HG03571 (cell line): ENCODE results near the gene TMEM144.

Experiments
- ATAC-seq: cut with Tn5 transposase; IDR thresholded peaks from one replicate; pipeline ENCODE4 v1.9.1; 2021; ENCODE audit not compliant: unreplicated experiment

TMEM144 gene

DNA sequence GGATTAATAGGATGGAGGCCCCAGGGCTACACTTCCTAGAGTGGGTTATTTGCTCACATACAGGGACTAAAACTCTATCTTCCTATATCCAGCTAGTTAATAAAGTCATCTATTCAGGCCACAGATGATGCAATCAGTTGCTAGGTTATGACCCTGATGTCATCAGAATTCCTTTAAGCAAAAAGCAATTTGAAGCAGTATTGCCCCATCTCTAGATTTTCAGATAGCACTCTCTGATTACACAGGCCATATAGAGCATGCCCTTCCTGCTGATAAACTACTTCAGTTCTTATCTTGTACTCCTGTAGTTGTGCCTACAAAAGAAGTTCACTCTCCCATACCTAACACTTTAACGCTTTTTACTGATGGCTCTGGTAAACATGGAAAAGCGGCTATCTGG lies 84.8 kb downstream of the TMEM144 start:
- ATAC-seq, result no peak

DNA sequence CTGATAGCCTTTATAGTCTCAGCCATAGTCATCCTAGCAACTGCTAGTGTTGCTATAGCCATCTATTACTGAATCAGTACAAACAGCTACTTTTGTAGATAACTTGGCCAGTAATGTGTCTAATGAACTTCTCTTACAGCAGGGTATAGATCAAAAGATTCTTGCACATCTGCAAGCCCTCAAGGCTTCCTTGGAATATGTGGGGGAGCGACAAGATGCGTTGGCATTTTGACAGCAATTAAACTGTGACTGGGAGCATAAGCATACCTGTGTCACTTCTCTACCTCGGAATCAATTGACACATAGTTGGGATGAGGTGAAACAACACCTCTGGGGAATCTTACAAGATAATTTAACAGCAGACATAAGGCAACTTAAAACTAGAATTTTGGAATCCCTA lies 87.6 kb downstream of the TMEM144 start:
- no peak for ATAC-seq

DNA sequence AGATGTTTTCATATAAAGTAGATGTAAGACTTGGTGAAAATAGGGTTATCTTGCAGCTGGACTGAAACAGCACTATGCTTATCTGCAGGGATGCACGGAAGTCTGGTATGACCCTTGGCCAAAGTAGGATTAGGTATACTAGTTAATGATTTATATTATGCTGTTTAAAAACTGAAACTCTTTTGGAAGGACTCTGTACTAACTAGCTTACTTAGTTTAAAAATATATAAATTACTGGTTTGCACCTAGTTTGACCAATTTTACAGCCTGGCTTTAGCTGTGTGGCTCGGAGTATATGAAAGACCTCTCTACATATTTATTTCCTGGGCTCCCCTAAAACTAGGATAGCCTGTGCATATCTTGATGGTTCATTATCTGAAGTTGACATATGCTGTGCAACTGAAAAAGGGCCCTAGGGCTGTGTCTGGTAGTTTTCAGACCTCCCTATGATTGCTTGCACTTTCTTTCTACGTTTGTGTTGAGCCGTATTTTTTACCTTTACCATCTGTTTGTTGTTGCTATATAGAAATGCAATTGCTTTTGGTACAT lies 89.2 kb downstream of the TMEM144 start:
- no peak for ATAC-seq

DNA sequence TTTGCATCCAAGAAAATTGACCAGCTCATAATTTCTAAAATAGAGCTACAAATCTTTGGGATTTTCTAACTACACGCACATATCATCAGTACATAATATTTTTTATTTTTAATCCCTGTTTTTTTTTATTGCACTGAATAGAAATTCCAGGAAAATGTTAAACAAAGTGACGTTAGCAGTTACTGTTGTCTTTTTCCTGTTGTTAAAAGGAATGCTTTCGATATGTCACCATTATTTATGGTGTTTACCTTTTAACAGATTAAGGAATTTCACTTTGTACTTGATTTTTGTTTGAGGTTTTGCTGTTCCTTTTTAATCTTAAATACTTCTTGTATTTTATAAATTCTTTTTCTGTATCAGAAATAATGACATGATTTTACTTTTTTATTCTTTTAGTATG lies 89.7 kb downstream of the TMEM144 start:
- no peak for ATAC-seq

DNA sequence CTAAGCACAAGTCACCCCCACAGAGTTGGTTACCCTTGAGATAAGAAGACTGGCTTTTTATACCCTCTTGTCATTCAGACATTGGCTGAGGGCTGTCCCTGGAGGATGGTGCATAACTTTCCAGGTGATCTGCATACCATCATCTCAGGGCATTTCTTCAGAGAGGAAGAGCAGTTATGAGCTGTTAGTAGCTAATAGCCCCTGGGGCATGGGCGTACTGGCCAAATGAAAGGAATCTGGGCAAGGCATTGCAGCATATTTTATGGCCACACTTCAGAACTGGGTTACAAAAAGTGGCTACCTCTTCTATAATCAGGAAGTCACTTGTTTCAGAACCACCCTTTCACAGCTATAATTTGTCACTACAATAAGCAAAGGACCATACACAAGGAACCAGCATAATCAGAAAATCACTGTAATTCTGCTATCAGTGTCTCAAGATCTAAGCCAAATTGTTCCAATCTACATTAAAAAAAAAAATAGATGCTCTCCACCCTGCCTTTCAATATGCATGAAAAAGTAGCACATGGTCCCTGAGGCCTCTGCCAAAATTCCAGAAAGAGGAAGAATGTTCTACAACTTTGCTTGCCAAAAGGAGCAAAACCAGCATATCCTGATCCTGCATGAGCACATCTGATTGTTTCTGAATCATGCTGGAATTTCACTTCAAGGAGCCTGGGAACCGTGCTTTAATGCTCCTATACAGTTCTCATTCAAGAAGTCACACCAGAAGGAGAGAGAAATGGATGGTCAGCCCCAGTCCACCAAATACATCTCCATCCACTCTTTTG lies 92.0 kb downstream of the TMEM144 start:
- no peak for ATAC-seq

DNA sequence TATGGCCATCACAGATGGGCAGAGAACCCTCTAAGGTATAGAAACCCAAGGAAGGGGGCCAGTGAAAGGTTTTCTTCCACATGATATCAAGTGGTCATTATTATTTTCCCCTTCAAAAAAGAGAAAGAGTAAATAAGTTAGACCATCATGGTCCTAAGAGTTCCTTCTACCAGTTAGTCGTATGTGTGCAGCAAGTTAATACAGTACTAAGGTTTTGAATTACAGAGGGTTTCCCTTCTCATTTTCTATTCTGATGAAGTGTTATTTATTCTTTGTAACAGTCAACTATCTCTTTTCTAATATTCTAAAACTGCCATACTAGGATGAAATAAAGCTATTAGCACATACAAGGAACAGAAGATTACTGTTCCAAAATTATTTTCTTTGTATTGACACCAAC lies 94.4 kb downstream of the TMEM144 start:
- no peak for ATAC-seq
